Effector CD8-positive, alpha-beta T cell (primary cell): ENCODE data around the gene NOS3.

ENCODE experiments used
- DNase-seq: peaks from one replicate; lab custom pipeline; 2025; lab: John Stamatoyannopoulos, UW

NOS3 gene

DNA sequence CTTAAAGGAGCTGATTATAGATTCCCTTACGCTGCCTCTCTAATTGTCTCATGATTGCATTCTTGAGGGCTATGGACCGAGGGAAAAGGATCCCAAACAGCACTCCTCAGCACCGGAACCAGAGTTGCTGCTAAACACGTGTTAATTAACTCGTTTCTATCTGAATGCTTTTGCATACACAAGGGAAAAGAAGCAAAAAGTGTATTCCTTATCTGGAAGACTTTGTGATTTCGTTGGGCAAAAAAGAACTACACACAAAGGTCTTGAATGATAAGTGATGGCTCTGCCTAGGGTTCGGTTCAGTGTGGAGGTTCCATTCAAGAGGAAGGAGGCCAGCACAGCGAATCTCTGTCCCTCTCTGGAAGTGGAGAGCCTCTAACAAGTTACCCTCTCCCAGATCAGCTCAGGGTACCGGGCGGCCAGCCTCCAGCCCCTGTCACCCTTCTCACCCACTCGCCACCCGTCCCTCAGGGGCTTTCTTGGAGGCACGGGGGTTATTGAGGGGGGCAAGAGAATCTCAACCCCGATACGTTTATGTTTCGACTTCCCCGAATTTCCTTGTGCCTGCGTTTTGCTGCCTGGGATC lies 68.1 kb downstream of the NOS3 start:
- no peak for DNase-seq

DNA sequence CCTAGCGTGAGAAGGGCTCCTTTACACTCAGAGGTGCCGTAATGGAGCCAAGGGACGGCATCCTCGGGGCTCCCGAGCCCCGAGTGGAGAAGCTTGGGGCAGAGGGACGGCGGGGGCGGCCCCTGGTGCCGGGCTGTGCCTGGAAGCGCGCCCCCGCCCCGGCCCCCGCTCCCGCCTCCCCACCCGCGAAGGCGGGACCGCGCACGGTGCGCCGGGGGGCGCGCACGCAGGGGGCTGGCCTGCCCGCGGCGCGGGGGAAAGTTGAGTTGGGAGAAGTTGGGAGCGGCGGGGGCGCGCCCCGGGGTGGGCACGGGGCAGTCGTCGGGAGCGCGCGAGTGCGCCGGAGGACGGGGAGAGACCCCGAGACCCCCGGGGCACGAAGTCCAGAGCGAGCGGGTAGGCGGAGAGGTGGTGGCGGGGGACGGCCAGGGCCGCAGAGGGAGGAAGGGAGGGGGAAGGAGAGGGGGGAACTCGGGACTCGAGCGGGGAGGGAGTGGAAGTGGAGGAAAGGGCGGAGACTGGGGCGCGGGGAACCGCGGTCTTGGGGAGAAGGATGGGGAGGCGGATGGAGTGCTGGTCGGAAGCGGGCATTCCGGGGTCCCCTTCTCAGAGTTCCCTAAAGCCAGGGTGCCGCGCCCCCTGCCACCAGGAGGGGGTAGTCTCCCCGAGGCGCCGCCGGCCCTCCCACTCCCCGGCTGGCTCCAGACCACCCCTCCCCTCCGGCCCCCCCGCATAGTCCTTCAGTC lies 68.7 kb downstream of the NOS3 start, which contains the start of gene SLC4A2:
TSS of gene SLC4A2 (plus strand) at position 223 of the 746 bp plus-strand sequence. CDS start 2,399 bp downstream, outside the sequence.
- DNase-seq = peak; percentile 55

DNA sequence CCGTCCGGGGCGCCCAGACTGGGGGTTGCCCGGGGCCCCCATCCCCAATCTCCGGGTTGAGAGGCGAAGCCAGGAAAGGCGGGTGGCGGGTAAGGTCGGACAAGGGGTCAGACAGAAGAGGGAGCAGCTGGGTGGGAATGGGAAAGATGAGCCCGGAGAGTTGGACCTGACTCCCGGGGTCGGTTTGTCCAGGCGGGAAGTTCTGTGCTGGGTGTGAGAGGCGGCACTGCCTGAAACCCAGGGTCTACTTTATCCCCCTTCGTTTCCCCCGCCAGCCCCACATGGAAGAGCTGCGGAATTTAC lies 69.2 kb downstream of the NOS3 start:
- no peak for DNase-seq

DNA sequence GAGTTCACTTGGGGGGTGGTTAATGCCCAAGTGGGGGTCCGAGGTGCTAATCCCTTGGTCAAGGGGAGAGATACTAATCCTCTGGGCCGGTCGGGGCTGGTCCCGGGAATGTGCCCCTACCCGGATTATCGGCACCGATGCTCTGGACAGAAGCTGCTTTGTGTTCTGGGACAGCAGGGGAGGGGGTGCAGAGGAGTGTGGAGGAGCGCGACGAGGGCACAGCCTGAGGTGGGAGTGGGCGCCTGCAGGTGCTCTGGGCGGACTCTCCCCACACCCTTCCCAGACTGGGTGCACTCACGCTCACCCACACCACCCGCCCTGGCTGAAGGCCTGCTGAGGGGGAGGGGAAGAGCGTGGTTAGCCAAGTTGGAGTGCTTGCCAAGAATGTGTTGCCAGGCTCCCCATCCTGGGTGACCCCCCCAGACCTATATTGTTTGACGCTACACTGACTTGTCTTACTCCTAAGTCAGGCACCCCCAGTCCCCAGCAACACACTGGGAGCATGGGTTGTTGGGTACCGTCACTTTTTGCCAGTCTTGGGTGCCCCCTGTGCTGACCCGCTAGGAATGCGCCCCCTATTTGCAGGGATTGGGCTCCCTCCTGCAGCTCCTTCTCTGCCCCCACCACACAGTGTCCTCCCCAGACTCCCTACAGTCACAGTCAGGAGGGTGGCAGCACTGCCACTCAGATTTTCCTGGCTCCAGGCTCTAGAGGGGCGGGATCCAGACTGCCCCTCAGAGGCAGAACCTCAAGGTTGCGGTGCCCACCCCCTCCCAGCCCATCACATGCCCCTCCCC lies 69.8 kb downstream of the NOS3 start:
- no peak for DNase-seq

DNA sequence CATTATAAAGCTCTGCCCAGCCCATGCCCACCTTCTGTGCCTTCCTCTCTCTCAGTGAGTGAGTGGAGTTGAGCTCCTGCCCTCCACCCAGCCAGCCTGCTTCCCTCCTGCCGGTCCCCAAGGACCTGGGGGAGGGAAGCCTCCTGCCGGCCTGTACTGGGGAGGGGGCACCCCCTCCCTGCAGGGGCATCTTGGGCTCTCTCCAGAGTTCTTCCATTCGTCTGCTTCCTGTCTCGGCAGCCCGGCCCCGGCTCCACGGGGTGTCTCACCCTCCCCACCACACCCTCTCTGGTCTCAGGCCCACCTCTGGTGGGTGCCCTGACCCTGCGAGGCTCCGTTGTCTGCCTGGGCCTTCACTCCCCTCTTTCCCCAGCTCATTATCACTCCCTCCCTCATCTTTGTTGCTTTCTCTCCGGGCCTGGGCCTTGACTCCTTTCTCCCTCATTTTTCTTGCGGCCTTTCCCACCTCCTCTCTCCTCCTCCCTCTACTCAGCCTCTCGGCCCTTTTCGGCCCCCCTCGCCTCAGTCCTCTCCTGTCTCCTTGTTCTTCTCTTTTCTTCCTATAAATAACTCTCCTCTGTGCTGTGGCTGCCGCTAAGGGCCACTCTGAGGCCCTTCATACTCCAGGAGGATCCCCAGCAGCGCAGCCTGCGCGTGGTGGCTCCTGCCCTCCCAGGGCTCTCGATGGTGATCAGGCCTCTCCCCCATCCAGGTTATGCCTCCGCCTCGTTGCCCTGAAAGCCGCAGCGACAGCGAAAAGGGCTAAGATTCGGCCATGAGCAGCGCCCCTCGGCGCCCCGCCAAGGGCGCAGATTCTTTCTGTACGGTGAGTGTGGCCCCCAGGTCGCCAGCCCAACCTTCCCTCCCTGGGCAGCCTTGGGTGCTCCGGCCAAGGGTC lies 70.6 kb downstream of the NOS3 start:
- DNase-seq = no peak

DNA sequence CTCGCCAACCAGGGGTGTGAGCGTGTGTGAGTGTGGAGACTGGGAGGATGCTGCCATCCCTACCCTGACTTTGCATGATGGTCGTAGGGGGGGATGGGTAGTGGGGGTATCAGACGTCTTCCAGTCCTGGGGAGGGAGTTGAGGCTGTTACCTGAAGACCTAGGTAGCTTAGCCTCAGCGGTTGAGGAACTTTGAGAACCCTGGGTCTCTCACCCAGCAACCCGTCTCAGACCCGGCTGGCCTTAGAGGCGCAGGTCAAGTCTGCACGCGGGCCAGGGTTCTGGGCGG lies 71.2 kb downstream of the NOS3 start:
- DNase-seq = no peak

DNA sequence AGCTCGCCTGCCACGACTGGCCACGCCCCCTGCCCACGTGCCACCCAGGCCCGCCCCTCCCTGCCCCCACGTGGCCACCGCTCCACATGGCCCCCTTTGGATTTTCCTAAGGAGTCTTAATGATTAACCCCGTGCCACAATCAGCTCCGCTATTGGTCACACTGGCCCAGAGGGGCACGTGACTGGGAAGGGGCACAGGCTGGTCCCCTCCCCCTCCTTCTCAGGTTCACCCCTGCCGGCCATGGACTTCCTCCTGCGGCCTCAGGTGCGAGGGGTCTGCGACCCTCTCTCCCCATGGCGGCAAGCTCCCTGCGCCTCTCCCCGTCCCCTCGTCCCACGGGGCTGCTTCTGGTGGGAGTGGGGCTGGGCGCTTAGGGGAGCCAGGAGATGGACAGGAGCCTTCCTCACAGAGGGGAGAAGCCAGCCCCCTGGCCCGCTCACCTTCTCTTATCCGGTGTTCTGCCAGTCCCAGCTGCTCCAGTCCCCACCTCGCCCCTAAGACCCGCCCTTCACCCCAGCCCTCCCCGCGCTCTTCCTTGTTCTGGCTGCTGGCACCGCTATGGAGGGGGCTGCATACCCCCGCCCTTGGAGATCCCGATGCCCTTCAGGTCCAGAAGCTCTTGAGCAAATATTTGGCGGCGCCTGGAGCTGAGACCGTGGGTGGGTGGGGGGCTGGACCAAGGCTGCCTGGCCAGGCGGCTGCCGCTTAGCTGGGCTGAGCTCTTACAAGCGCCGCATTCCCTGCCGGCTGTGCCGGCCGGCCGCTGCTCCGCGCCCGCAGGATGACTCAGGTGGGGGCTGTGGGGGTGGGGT lies 71.8 kb downstream of the NOS3 start:
- no peak for DNase-seq

DNA sequence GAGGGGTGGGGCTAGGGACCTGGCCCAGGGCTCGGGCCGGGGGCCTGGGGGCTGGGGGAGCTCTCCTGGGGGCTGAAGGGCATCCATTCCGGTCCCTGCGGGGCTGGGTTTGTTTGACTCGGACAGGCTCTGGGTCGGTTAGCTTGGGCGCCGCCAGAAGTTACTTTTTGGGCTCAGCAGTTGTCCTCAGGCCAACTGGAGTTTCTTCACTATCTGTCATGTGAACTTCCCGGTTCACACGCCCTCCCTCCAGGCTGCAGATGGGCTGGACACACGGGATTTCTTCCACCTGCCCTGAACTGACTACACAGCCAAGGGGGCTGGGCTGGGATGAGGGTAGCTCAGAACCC lies 72.4 kb downstream of the NOS3 start:
- no peak for DNase-seq
